BLaER1 (cell line): ENCODE results near the gene SLC22A23.

Experiments used
- H3K27ac ChIP-seq: shearing (Covaris generic); formaldehyde crosslinking; 2 replicates; pipeline ENCODE4 v1.8.1; 2022
- H3K27me3 ChIP-seq: shearing (Covaris generic); formaldehyde crosslinking; 2 replicates; pipeline ENCODE4 v1.8.1; 2022
- H3K36me3 ChIP-seq: shearing (Covaris generic); formaldehyde crosslinking; 2 replicates; pipeline ENCODE4 v1.8.1; 2022
- H3K4me1 ChIP-seq: shearing (Covaris generic); formaldehyde crosslinking; 2 replicates; pipeline ENCODE4 v1.8.1; 2022
- H3K4me2 ChIP-seq: shearing (Covaris generic); formaldehyde crosslinking; 2 replicates; pipeline ENCODE4 v1.8.1; 2022
- H3K4me3 ChIP-seq: shearing (Covaris generic); formaldehyde crosslinking; 2 replicates; pipeline ENCODE4 v1.8.1; 2022
- H3K9ac ChIP-seq: shearing (Covaris generic); formaldehyde crosslinking; 2 replicates; pipeline ENCODE4 v1.8.1; 2022
- H3K9me3 ChIP-seq: shearing (Covaris generic); formaldehyde crosslinking; 2 replicates; pipeline ENCODE4 v1.8.1; 2022
- H4K20me1 ChIP-seq: shearing (Covaris generic); formaldehyde crosslinking; 2 replicates; pipeline ENCODE4 v1.8.1; 2022
- Cebpa-rat ChIP-seq: shearing (Covaris generic); IDR thresholded peaks from 2 replicates; pipeline ENCODE4 v1.8.1; 2022

Gene SLC22A23

GRCh38 chr6:3349388-3350251 lies 107.2 kb downstream of the SLC22A23 start:
- Histone ChIP-seq H3K9me3 (no peaks in the 10 kb centered on the region), H3K4me2 (peak overlapping the region; percentile 86), H3K4me1 (peaks cover 100% of the 10 kb centered on the region), H3K27me3 (no peaks in the 10 kb centered on the region), H3K36me3 (no peaks in the 10 kb centered on the region), H3K9ac (peak overlapping the region; percentile 58), H4K20me1 (no peaks in the 10 kb centered on the region), H3K27ac (peak overlapping the region; percentile 86), H3K4me3 (peak overlapping the region; percentile 54)
- no peak for TF ChIP-seq Cebpa-rat

- peak overlapping the region; percentile 64 for H3K9ac ChIP-seq
- TF ChIP-seq Cebpa-rat: no peak
- peaks cover 100% of the 10 kb centered on the region for H3K4me1 ChIP-seq
- no peaks in the 10 kb centered on the region for H3K27me3 ChIP-seq
- no peaks in the 10 kb centered on the region for H3K9me3 ChIP-seq
- peak overlapping the region; percentile 86 for H3K4me2 ChIP-seq
- no peaks in the 10 kb centered on the region for H4K20me1 ChIP-seq
- peak overlapping the region; percentile 86 for H3K27ac ChIP-seq
- H3K36me3 ChIP-seq: no peaks in the 10 kb centered on the region
- H3K4me3 ChIP-seq: peak overlapping the region; percentile 54
These were observed 108.0 kb downstream of the SLC22A23 start for GRCh38 chr6:3348821-3349220.

- TF ChIP-seq Cebpa-rat: no peak
- Histone ChIP-seq H3K9ac (0 out of 2 replicates have a peak overlapping the region, but pooled peaks have one; percentile 64), H4K20me1 (no peaks in the 10 kb centered on the region), H3K36me3 (no peaks in the 10 kb centered on the region), H3K4me1 (peaks cover 92% of the 10 kb centered on the region), H3K9me3 (no peaks in the 10 kb centered on the region), H3K27ac (peak overlapping the region; percentile 86), H3K4me2 (peak overlapping the region; percentile 86), H3K27me3 (no peaks in the 10 kb centered on the region), H3K4me3 (peak overlapping the region; percentile 54)
These were observed 109.0 kb downstream of the SLC22A23 start for GRCh38 chr6:3347826-3348225.

GRCh38 chr6:3347247-3347646 lies 109.6 kb downstream of the SLC22A23 start:
- Histone ChIP-seq H3K9me3 (no peaks in the 10 kb centered on the region), H4K20me1 (no peaks in the 10 kb centered on the region), H3K36me3 (no peaks in the 10 kb centered on the region), H3K27ac (peak overlapping the region; percentile 86), H3K27me3 (no peaks in the 10 kb centered on the region), H3K4me2 (peak overlapping the region; percentile 86), H3K4me3 (no peak overlapping the region), H3K4me1 (peaks cover 87% of the 10 kb centered on the region), H3K9ac (no peak overlapping the region)
- TF ChIP-seq Cebpa-rat: no peak

GRCh38 chr6:3346476-3346875 lies 110.4 kb downstream of the SLC22A23 start:
- Histone ChIP-seq H4K20me1 (no peaks in the 10 kb centered on the region), H3K9ac (no peak overlapping the region), H3K4me1 (peaks cover 79% of the 10 kb centered on the region), H3K4me2 (peak overlapping the region; percentile 86), H3K27me3 (no peaks in the 10 kb centered on the region), H3K9me3 (no peaks in the 10 kb centered on the region), H3K27ac (peak overlapping the region; percentile 86), H3K36me3 (no peaks in the 10 kb centered on the region), H3K4me3 (no peak overlapping the region)
- no peak for TF ChIP-seq Cebpa-rat

- peaks cover 73% of the 10 kb centered on the region for H3K4me1 ChIP-seq
- H3K9ac ChIP-seq: no peak overlapping the region
- no peaks in the 10 kb centered on the region for H3K36me3 ChIP-seq
- no peaks in the 10 kb centered on the region for H3K9me3 ChIP-seq
- H3K4me3 ChIP-seq: no peak overlapping the region
- peak overlapping the region; percentile 86 for H3K4me2 ChIP-seq
- no peak for TF ChIP-seq Cebpa-rat
- H4K20me1 ChIP-seq: no peaks in the 10 kb centered on the region
- H3K27ac ChIP-seq: peak overlapping the region; percentile 86
- H3K27me3 ChIP-seq: no peaks in the 10 kb centered on the region
These were observed 111.0 kb downstream of the SLC22A23 start for GRCh38 chr6:3345836-3346235.

- Histone ChIP-seq H3K4me1 (peaks cover 60% of the 10 kb centered on the region), H3K4me3 (no peak overlapping the region), H3K9ac (no peak overlapping the region), H3K27ac (no peak overlapping the region), H3K36me3 (no peaks in the 10 kb centered on the region), H3K9me3 (no peaks in the 10 kb centered on the region), H4K20me1 (no peaks in the 10 kb centered on the region), H3K27me3 (no peaks in the 10 kb centered on the region), H3K4me2 (no peak overlapping the region)
- TF ChIP-seq Cebpa-rat: no peak
These were observed 113.6 kb downstream of the SLC22A23 start for GRCh38 chr6:3343089-3343883.

- H4K20me1 ChIP-seq: no peaks in the 10 kb centered on the region
- H3K4me3 ChIP-seq: no peak overlapping the region
- no peak overlapping the region for H3K9ac ChIP-seq
- H3K4me2 ChIP-seq: no peak overlapping the region
- no peaks in the 10 kb centered on the region for H3K9me3 ChIP-seq
- peaks cover 60% of the 10 kb centered on the region for H3K4me1 ChIP-seq
- no peaks in the 10 kb centered on the region for H3K27me3 ChIP-seq
- H3K36me3 ChIP-seq: no peaks in the 10 kb centered on the region
- no peak for TF ChIP-seq Cebpa-rat
- no peak overlapping the region for H3K27ac ChIP-seq
These were observed 115.4 kb downstream of the SLC22A23 start for GRCh38 chr6:3341467-3341866.

- Histone ChIP-seq H3K27ac (no peak overlapping the region), H4K20me1 (no peaks in the 10 kb centered on the region), H3K9me3 (no peaks in the 10 kb centered on the region), H3K36me3 (no peaks in the 10 kb centered on the region), H3K27me3 (no peaks in the 10 kb centered on the region), H3K4me1 (peaks cover 59% of the 10 kb centered on the region), H3K4me3 (no peak overlapping the region), H3K4me2 (no peak overlapping the region), H3K9ac (no peak overlapping the region)
- no peak for TF ChIP-seq Cebpa-rat
These were observed 116.0 kb downstream of the SLC22A23 start for GRCh38 chr6:3340894-3341293.

- Histone ChIP-seq H3K4me3 (no peak overlapping the region), H4K20me1 (no peaks in the 10 kb centered on the region), H3K9me3 (no peaks in the 10 kb centered on the region), H3K27me3 (no peaks in the 10 kb centered on the region), H3K4me2 (no peak overlapping the region), H3K36me3 (no peaks in the 10 kb centered on the region), H3K27ac (no peak overlapping the region), H3K4me1 (peaks cover 54% of the 10 kb centered on the region), H3K9ac (no peak overlapping the region)
- TF ChIP-seq Cebpa-rat: no peak
These were observed 116.5 kb downstream of the SLC22A23 start for GRCh38 chr6:3340358-3340802.
